PC-3 (cell line): ENCODE measurements around the gene VAPA. TPM values are rescaled to one million over a fixed set of nuclear protein-coding genes. Genes with fewer than 3 reads are reported as not detected.
"Not testable (repeated sequence)": the region's sequence is repeated elsewhere in the genome, so short reads cannot be mapped to it uniquely, and the experiment has no call there.

ENCODE experiments used
- ATAC-seq: fragments of 200-7000 bp; cut with Tn5 transposase; 2 replicates; pipeline ENCODE4 v1.9.1; 2020; ENCODE audit warnings: mild to moderate bottlenecking, moderate library complexity
- BruUV-seq: library from RNA; stranded (reverse); fragments of 400-500 nt; replicated peaks from 2 replicates; lab custom pipeline; 2021; lab: Mats Ljungman, UMichigan
- CTCF ChIA-PET: fragments of 300-600 bp; sonication (Branson Sonifier 250); formaldehyde crosslinking; loops from one replicate; lab custom pipeline; 2022; ENCODE audit warnings: antibody characterized with exemption; lab: Charles Lee
- POLR2A ChIA-PET: fragments of 300-600 bp; sonication (Branson Sonifier 250); formaldehyde crosslinking; loops from one replicate; lab custom pipeline; 2022; ENCODE audit warnings: antibody characterized with exemption; ENCODE audit not compliant: unreplicated experiment; lab: Charles Lee
- DNase-seq: peaks from one replicate; pipeline ENCODE4 v3.0.0-alpha.2; 2015
- H2AFZ ChIP-seq: fragments of 300-600 bp; sonication (generic); 2 replicates; pipeline ENCODE4 v1.6.0; 2016; ENCODE audit warnings: antibody characterized with exemption, low read length
- H3F3A ChIP-seq: fragments of 300-600 bp; sonication (generic); one replicate; pipeline ENCODE4 v1.6.0; 2017; ENCODE audit warnings: antibody characterized with exemption, low read length, control low read depth, mild to moderate bottlenecking; ENCODE audit not compliant: unreplicated experiment
- H3K27ac ChIP-seq: fragments of 300-600 bp; sonication (generic); 2 replicates; pipeline ENCODE4 v1.5.1; 2016; ENCODE audit warnings: mild to moderate bottlenecking, low read length
- H3K27me3 ChIP-seq: fragments of 300-600 bp; sonication (generic); 2 replicates; pipeline ENCODE4 v1.6.1; 2016; ENCODE audit warnings: low read length, mixed read lengths
- H3K36me3 ChIP-seq: fragments of 300-600 bp; sonication (generic); 2 replicates; pipeline ENCODE4 v1.6.1; 2016; ENCODE audit warnings: low read depth, mixed run types, low read length, mixed read lengths
- H3K4me1 ChIP-seq: fragments of 300-600 bp; sonication (generic); 2 replicates; pipeline ENCODE4 v1.5.1; 2016; ENCODE audit warnings: low read length; ENCODE audit not compliant: insufficient read depth
- H3K4me2 ChIP-seq: fragments of 300-600 bp; sonication (generic); 2 replicates; pipeline ENCODE4 v1.6.0; 2016; ENCODE audit warnings: low read length
- H3K4me3 ChIP-seq: fragments of 300-600 bp; sonication (generic); 2 replicates; pipeline ENCODE4 v1.5.1; 2016; ENCODE audit warnings: mild to moderate bottlenecking, low read length, mixed read lengths
- H3K79me2 ChIP-seq: fragments of 300-600 bp; sonication (generic); 2 replicates; pipeline ENCODE4 v1.6.1; 2017; ENCODE audit warnings: low read length, mixed read lengths
- H3K9ac ChIP-seq: fragments of 300-600 bp; sonication (generic); 2 replicates; pipeline ENCODE4 v1.6.0; 2016; ENCODE audit warnings: mild to moderate bottlenecking, low read length
- H3K9me2 ChIP-seq: fragments of 300-600 bp; sonication (generic); replicated peaks from 2 replicates; pipeline ENCODE4 v1.6.1; 2016; ENCODE audit warnings: mixed run types, low read length, mixed read lengths
- H3K9me3 ChIP-seq: fragments of 300-600 bp; sonication (generic); 2 replicates; pipeline ENCODE4 v1.6.1; 2016; ENCODE audit warnings: low read length, mixed read lengths
- H4K20me1 ChIP-seq: fragments of 300-600 bp; sonication (generic); 2 replicates; pipeline ENCODE4 v1.6.1; 2016; ENCODE audit warnings: low read length, mixed read lengths
- CTCF ChIP-seq: fragments of 300-600 bp; sonication (generic); conservative IDR thresholded peaks from 2 replicates; pipeline ENCODE4 v1.5.1; 2017; ENCODE audit warnings: antibody characterized with exemption, low read depth, mild to moderate bottlenecking, low read length
- EZH2 ChIP-seq: fragments of 300-600 bp; sonication (generic); IDR thresholded peaks from one replicate; pipeline ENCODE4 v1.6.1; 2017; ENCODE audit warnings: antibody characterized with exemption, mild to moderate bottlenecking, low read length; ENCODE audit not compliant: unreplicated experiment
- EZH2phosphoT487 ChIP-seq: fragments of 300-600 bp; sonication (generic); IDR thresholded peaks from 2 replicates; pipeline ENCODE4 v1.6.1; 2018; ENCODE audit warnings: mild to moderate bottlenecking, antibody characterized with exemption, low read length, borderline replicate concordance
- intact Hi-C: fragments of 100-400 bp; cut with micrococcal nuclease; formaldehyde crosslinking; loops from 2 replicates; pipeline ENCODE4 v1.9.0; 2023
- total RNA-seq: library from RNA; depleted of rRNA; stranded (reverse); fragments of >200 nt; gene quantifications from 2 replicates; pipeline ENCODE4 v1.2.3, GENCODE V29; 2014

VAPA gene
- total RNA-seq, 1 experiment from 2014 or later: 281 TPM

GRCh38 chr18:9898792-9899549 lies 14.8 kb upstream of the VAPA start:
- H3K9me2 ChIP-seq: no peaks in the 10 kb centered on the region
- no peak overlapping the region for H2AFZ ChIP-seq
- no peaks in the 10 kb centered on the region for H3K9me3 ChIP-seq
- no peaks in the 10 kb centered on the region for H4K20me1 ChIP-seq
- ATAC-seq (peak; percentile 85), DNase-seq (peak; percentile 71)
- no peak for TF ChIP-seq EZH2
- TF ChIP-seq CTCF: no peak
- no peak for TF ChIP-seq EZH2phosphoT487
- CTCF ChIA-PET: no interaction called here
- H3K27me3 ChIP-seq: no peaks in the 10 kb centered on the region
- H3F3A ChIP-seq: no peaks in the 10 kb centered on the region
- no TSS peak for BruUV-seq
- POLR2A ChIA-PET: interaction anchor here (0.5 kb wide), 1 partner anchor 52 kb away, joined by 3 read pairs; no protein-coding TSS in a partner anchor
- H3K36me3 ChIP-seq: no peaks in the 10 kb centered on the region
- peak overlapping the region; percentile 8; the same call in 1 of the 2 replicates for H3K4me2 ChIP-seq
- no peaks in the 10 kb centered on the region for H3K79me2 ChIP-seq
- no peak overlapping the region for H3K27ac ChIP-seq
- H3K4me3 ChIP-seq: no peak overlapping the region
- peaks cover 12% of the 10 kb centered on the region for H3K4me1 ChIP-seq
- no peak overlapping the region for H3K9ac ChIP-seq
- intact Hi-C loops: no loop called here

- H4K20me1 ChIP-seq, H3K9me2 ChIP-seq, H3K27me3 ChIP-seq, DNase-seq, H3K27ac ChIP-seq, BruUV-seq, H3K79me2 ChIP-seq, H2AFZ ChIP-seq, H3K36me3 ChIP-seq, ATAC-seq, intact Hi-C loops, H3K4me3 ChIP-seq, CTCF ChIA-PET, H3F3A ChIP-seq, H3K9ac ChIP-seq, H3K9me3 ChIP-seq: not testable (repeated sequence)
- H3K4me1 ChIP-seq: peaks cover 12% of the 10 kb centered on the region
- POLR2A ChIA-PET: interaction anchor here (0.5 kb wide), 1 partner anchor 51 kb away, joined by 3 read pairs; no protein-coding TSS in a partner anchor
- H3K4me2 ChIP-seq: peak overlapping the region; percentile 8; the same call in 1 of the 2 replicates
Measured at GRCh38 chr18:9899550-9899930, 14.3 kb upstream of the VAPA start.

GRCh38 chr18:9900699-9901098 lies 13.1 kb upstream of the VAPA start:
- H3K36me3 ChIP-seq: no peaks in the 10 kb centered on the region
- no peak overlapping the region for H3K4me3 ChIP-seq
- POLR2A ChIA-PET: no interaction called here
- no peak overlapping the region for H3K4me2 ChIP-seq
- ATAC-seq: no peak
- BruUV-seq: no TSS peak
- no peak overlapping the region for H3K9ac ChIP-seq
- intact Hi-C loops: no loop called here
- H3K4me1 ChIP-seq: peaks cover 16% of the 10 kb centered on the region
- CTCF ChIA-PET: no interaction called here
- TF ChIP-seq EZH2phosphoT487: no peak
- H2AFZ ChIP-seq: no peak overlapping the region
- no peaks in the 10 kb centered on the region for H3K79me2 ChIP-seq
- H3K9me3 ChIP-seq: no peaks in the 10 kb centered on the region
- H3K27ac ChIP-seq: no peak overlapping the region
- DNase-seq: no peak
- no peaks in the 10 kb centered on the region for H3K27me3 ChIP-seq
- no peaks in the 10 kb centered on the region for H4K20me1 ChIP-seq
- no peaks in the 10 kb centered on the region for H3F3A ChIP-seq
- no peaks in the 10 kb centered on the region for H3K9me2 ChIP-seq
